ENCODE measurements around the gene INPP5F.

- TF ChIP-seq CTCF (IDR thresholded peaks at IDR 0.05; ENCODE audit: insufficient read depth, low read length): no peak
- TF ChIP-seq POLR2AphosphoS5 (IDR thresholded peaks at IDR 0.05; ENCODE audit: low read depth): no peak
Observed at GRCh38 chr10:119860866-119861607, 135.2 kb downstream of the INPP5F start.

All from HL-60 (cell line).